Activated CD4-positive, alpha-beta T cell treated with anti-CD3 and anti-CD28 coated beads, Interleukin-2, amount 50 U/mL, for 1 hour (primary cell): ENCODE measurements around the gene QPRT.
"Not testable (repeated sequence)": the region's sequence is repeated elsewhere in the genome, so short reads cannot be mapped to it uniquely, and the experiment has no call there.

Source experiments
- DNase-seq: peaks from one replicate; pipeline ENCODE4 v3.0.0-alpha.2; 2020

QPRT gene

GRCh38 chr16:29678691-29679267, at the start of gene QPRT:
TSS of gene QPRT (plus strand) at chr16:29679180. CDS start at chr16:29679198, 18 bp downstream.
- DNase-seq = no peak

- not testable (repeated sequence) for DNase-seq
These were observed 49.7 kb upstream of the QPRT start for GRCh38 chr16:29629318-29629717.

GRCh38 chr16:29631658-29632057, 47.3 kb upstream of the QPRT start:
- DNase-seq = not testable (repeated sequence)

DNA sequence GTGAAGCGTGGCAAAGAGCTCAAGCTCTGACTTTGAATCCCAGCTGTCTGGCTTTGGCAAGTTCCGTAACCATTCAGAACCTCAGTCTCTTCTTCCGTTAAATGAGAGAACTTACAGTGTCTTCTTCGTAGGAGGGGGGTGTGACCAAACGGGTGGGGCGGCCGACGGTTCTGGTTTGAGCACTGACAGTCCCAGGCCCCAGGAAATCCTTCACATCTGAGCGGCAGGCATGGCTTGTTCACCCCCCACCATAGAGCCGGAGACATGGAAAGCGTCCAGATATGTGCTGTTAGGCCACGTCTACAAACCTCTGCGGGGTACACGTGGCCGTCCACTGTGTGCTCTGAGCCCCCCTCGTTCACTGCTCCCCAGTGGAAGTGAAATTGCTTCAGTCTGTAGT, 43.1 kb upstream of the QPRT start:
- DNase-seq = not testable (repeated sequence)

- DNase-seq = not testable (repeated sequence)
These were observed 42.6 kb upstream of the QPRT start for GRCh38 chr16:29636368-29636767.

DNA sequence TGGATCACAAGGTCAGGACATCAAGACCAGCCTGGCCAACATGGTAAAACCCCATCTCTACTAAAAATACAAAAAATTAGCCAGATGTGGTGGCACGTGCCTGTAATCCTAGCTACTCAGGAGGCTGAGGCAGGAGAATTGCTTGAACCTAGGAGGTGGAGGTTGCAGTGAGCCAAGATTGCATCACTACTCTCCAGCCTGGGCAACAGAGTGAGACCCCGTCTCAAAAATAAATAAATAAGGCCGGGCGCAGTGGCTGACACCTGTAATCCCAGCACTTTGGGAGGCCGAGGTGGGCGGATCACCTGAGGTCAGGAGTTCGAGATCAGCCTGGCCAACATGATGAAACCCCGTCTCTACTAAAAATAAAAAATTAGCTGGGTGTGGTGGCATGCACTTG, 40.2 kb upstream of the QPRT start:
- not testable (repeated sequence) for DNase-seq

DNA sequence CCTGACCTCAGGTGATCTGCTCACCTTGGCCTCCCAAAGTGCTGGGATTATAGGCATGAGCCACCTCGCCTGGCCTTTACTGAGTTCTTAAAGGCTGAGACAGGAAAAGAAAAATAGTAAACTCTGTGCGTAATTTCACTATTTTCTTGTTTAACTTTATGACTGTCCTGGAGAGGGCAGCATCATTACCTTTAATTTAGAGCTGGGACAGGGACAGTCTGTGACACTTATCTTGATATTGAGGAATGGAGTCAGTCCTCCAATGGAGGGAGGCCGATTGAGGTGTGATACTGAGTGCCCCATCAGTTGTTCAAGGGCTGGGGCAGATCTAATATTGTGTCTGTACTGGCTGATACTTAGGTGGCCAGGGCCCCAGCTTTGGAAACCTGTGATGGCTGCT, 37.4 kb upstream of the QPRT start:
- no peak for DNase-seq

- DNase-seq = no peak
These were observed 35.4 kb upstream of the QPRT start for GRCh38 chr16:29643596-29643995.

DNA sequence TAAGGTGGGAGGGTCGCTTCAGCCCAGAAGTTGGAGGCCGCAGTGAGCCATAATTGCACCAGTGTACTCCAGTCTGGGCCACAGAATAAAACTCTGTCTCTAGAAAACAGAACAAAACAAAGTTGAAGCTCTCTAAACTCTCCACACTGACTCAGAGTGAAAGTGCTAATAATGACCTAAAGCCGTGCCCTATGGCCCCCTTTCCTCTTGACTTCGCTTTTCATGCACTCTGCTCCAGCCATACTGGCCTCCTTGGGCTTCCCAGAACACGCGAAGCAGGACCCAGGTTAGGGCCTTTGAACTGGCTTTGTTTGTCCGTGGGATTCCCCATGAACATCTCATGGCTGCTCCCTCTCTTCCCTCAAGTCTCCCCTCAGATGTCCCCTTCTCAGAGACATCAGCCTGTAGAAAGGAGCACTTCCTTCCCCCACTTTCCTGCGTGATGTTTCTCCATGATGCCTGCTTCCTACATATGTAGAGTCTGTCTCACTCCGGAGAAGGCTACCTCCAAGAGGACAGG, 34.6 kb upstream of the QPRT start:
- no peak for DNase-seq

DNA sequence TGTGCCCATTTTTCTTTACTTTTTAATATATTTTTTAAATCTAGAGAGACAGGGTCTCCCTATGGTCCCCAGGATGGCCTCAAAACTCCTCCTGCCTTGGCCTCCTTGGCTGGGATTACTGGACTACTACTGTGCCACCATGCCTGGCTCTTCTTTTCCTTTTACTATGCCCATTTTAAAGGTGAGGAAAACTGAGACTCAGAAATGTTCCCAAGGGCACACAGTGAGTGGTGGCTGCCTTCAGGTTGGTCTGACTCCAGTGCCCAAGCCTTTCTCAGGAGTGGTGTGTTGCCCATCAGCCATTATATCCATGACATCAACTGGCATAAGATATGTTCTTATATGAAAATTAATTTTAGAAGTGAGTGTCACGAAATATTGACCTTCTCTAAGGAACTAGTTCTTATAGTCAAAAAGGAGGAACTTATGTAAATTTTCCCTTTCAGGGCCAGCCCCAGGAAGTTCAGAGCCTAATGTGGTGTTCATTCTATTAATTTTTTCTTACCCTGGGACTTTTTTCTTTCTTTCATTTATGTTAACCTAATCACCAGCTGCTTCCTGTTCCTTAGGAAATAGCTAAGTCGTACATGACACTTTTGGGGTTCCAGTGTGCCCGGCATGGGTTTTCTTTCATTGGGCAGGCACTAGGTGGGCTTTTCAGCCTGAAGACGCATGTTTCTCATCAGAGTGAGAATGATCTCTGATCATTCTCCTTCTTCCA, 33.8 kb upstream of the QPRT start:
- no peak for DNase-seq

DNA sequence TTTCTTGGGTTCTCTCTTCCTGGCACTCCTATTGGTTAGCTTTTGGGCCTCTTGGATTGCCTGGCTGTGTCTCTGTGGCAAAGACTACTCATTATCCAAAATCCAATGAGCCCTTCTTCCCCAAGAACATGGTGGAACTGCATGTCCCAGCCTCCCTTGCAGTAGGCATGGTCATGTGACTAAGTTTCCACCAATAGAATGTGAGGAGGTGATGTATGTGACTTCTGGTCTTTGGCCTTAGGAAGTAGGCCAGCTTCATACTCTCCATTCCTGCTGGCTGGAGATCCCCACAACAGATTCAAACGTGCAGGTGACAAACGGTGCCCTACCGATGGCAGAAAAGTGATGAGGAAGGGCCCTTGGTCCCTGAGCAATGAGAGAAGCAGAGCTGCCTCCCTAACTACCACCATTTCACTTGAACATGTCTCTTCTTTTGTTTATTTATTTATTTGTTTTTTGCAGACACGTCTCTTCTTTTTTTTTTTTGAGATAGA, 33.2 kb upstream of the QPRT start:
- no peak for DNase-seq

DNA sequence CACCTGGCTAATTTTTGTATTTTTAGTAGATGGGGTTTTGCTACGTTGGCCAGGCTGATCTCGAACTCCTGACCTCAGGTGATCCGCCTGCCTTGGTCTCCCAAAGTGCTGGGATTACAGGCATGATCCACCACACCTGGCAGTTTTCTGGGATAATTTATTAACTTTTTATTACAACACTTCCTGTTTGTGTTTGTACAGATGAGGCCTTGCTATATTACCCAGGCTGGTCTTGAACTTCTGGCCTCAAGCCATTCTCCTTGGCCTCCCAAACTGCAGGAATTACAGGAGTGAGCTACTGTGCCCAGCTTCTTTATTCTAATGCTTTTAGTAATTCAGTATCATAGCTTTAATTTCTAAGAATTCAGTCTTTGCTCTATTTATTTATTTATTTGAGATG, 32.0 kb upstream of the QPRT start:
- no peak for DNase-seq

GRCh38 chr16:29649588-29650494, 29.1 kb upstream of the QPRT start:
- no peak for DNase-seq

GRCh38 chr16:29650771-29651170, 28.2 kb upstream of the QPRT start:
- no peak for DNase-seq

DNA sequence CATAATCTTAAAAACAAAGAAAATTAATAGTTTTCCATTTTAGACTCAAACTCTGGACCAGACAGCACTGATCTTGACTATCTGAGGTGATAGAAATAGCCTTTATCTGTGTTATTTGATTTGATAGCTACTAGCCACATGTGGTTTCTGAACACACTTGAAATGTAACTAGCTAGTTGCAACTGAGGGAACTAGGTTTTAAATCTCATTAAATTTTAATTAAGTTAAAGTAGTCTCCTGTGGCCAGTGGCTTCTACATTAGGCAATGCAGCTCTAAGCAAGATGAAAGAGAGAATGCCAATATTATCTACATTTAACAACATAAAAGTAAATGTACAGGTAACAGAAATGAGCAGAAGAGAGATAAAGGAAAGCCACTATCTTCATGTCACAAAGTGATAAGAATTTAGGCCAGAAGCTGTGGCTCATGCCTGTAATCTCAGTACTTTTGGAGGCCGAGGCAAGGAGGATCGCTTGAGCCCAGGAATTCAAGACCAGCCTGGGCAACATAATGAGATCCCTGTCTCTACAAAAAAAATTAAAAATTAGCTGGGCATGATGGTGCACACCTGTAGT, 27.1 kb upstream of the QPRT start:
- no peak for DNase-seq

GRCh38 chr16:29653471-29653870, 25.5 kb upstream of the QPRT start:
- DNase-seq = no peak

DNA sequence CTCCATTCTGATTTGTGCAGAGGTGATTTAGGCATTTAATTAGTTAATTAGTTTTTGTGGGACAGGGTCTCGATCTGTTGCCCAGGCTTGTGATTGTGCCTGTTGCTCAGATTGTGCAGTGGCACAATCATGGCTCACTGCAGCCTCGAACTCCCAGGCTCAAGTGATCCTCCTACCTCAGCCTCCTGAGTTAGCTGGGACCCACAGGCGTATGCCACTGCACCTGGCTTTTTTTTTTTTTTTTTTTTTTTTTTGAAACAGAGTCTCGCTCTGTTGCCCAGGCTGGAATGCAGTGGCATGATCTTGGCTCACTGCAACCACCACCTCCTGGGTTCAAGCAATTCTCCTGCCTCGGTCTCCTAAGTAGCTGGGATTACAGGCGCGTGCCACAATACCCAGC, 25.1 kb upstream of the QPRT start:
- DNase-seq = not testable (repeated sequence)

DNA sequence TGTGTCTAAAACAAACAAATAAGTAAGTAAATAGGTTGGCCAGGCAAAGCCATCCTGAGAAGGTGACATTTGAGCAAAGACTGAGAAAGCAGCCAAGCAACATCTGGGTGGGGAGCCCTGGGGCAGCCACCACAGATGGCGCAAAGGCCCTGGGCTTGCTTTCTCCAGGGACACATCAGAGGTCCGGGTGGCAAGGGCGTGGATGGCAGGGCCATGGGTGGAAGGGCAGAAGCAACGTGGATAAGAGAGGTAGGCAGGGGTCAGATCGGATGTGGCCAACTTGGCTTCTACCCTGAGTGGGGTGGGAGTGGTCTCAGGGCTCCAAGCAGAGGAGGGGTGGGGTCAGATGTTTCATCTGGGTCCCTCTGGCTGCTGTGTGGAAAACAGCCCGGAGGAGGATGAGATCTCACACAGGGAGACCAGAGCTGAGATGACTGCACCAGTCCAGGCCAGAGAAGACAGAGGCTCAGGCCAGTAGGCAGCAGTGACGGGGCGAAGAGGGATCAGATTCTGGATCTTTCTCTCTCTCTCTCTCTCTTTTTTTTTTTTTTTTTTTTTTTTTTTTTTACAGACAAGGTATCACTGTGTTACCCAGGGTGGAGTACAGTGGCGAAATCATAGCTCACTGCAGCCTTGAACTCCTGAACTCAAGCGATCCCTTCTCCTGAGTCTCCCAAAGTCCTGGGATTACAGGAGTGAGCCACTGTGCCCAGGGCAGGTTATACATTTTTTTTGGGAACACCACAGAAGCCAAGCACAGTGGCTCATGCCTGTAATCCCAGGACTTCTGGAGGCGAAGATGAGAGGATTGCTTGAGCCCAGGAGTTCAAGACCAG, 22.1 kb upstream of the QPRT start:
- DNase-seq = no peak

GRCh38 chr16:29658705-29659104, 20.3 kb upstream of the QPRT start:
- no peak for DNase-seq

- DNase-seq = no peak
These were observed 16.8 kb upstream of the QPRT start for GRCh38 chr16:29662000-29662728.

- DNase-seq = no peak
These were observed 16.3 kb upstream of the QPRT start for GRCh38 chr16:29662729-29663015.
